K562 (cell line): ENCODE measurements around the gene TOM1L2. TPM values are rescaled to one million over a fixed set of nuclear protein-coding genes. Genes with fewer than 3 reads are reported as not detected.

Source experiments
- ATAC-seq: fragments of 200-7000 bp; cut with Tn5 transposase; 3 replicates; pipeline ENCODE4 v1.9.1; 2020; ENCODE audit warnings: moderate library complexity
- BruUV-seq: library from RNA; stranded (reverse); fragments of 400-500 nt; replicated peaks from 2 replicates; lab custom pipeline; 2021; lab: Mats Ljungman, UMichigan
- CTCF ChIA-PET: fragments of 300-600 bp; formaldehyde crosslinking; extraction: SDS; loops from one replicate; lab custom pipeline; 2021; ENCODE audit warnings: low intra/inter-chr PET ratio; lab: Yijun Ruan, JAX
- POLR2A ChIA-PET: fragments of 300-600, 350-650 bp; sonication (Branson Sonifier 250); formaldehyde crosslinking; extraction: SDS; loops from one replicate; lab custom pipeline; 2021; ENCODE audit warnings: antibody characterized with exemption, inconsistent platforms; lab: Yijun Ruan, JAX
- DNase-seq, 4 experiments: peaks; one replicate each; pipeline versions ENCODE4 v3.0.0 to v3.0.0-alpha.2; 2011 to 2018; ENCODE audit warnings: low spot score in 3 of 4, mixed read lengths in 3 of 4; ENCODE audit errors: extremely low read depth in 1 of 4
- FAIRE-seq: peaks from 2 replicates; lab custom pipeline; 2011; peaks lifted over from hg19 to GRCh38; lab: Jason Lieb, UNC
- H2AFZ ChIP-seq: 2 replicates; pipeline ENCODE4 v1.6.0; 2011; ENCODE audit warnings: low read depth, low read length, control low read depth, inconsistent platforms
- H3K27ac ChIP-seq: fragments of 200-600 bp; 3 replicates; pipeline ENCODE4 v1.8.0; 2011; ENCODE audit warnings: low read depth, mild to moderate bottlenecking, control low read depth, inconsistent platforms, low read length, moderate library complexity, mixed read lengths; ENCODE audit errors: extremely low read depth
- H3K27me3 ChIP-seq, 2 experiments: fragments of 300-600 bp in 1 of 2; 2 replicates in 1 of 2; 3 replicates in 1 of 2; pipeline versions ENCODE4 v1.6.0 to v1.8.0; 2011; ENCODE audit warnings: inconsistent platforms in 2 of 2, low read length in 2 of 2, mild to moderate bottlenecking in 1 of 2, mixed read lengths in 1 of 2, moderate library complexity in 1 of 2; ENCODE audit not compliant: control insufficient read depth in 2 of 2, insufficient read depth in 2 of 2
- H3K36me3 ChIP-seq: fragments of 300-600 bp; 3 replicates; pipeline ENCODE4 v1.8.0; 2011; ENCODE audit warnings: mild to moderate bottlenecking, low read length, inconsistent platforms; ENCODE audit not compliant: control insufficient read depth, insufficient read depth
- H3K4me1 ChIP-seq, 2 experiments: fragments of 200-600 bp in 1 of 2; replicated peaks in 1 of 2; 2 replicates in 1 of 2; 3 replicates in 1 of 2; pipeline versions ENCODE4 v1.5.1 to v1.8.0; 2011; ENCODE audit warnings: inconsistent platforms in 2 of 2, low read length in 2 of 2, mild to moderate bottlenecking in 1 of 2, mixed read lengths in 1 of 2, moderate library complexity in 1 of 2; ENCODE audit not compliant: control insufficient read depth in 2 of 2, insufficient read depth in 2 of 2
- H3K4me2 ChIP-seq: 2 replicates; pipeline ENCODE4 v1.6.1; 2011; ENCODE audit warnings: low read length, control low read depth, inconsistent platforms, mixed read lengths; ENCODE audit not compliant: insufficient read depth
- H3K4me3 ChIP-seq: fragments of 200-600 bp; sonication (generic), shearing (Covaris generic); 2 replicates; pipeline ENCODE4 v1.5.1; 2016; ENCODE audit warnings: control low read depth, inconsistent platforms
- H3K79me2 ChIP-seq: fragments of 200-600 bp; 3 replicates; pipeline ENCODE4 v1.8.0; 2011; ENCODE audit warnings: low read length, inconsistent platforms; ENCODE audit not compliant: control insufficient read depth, insufficient read depth
- H3K9ac ChIP-seq, 2 experiments: 2 replicates each; pipeline versions ENCODE4 v1.6.0 to v1.6.1; 2011; ENCODE audit warnings: low read depth in 2 of 2, low read length in 2 of 2, control low read depth in 1 of 2, inconsistent platforms in 1 of 2, mild to moderate bottlenecking in 1 of 2, mixed read lengths in 1 of 2; ENCODE audit not compliant: insufficient read depth in 1 of 2
- H3K9me1 ChIP-seq: one replicate; pipeline ENCODE4 v1.6.0; 2011; ENCODE audit warnings: inconsistent platforms, mild to moderate bottlenecking, low read length, moderate library complexity; ENCODE audit not compliant: control insufficient read depth, insufficient read depth
- H3K9me3 ChIP-seq: replicated peaks from 2 replicates; pipeline ENCODE4 v1.5.1; 2011; ENCODE audit warnings: low read depth, low read length, inconsistent platforms; ENCODE audit not compliant: control insufficient read depth, insufficient read depth
- H4K20me1 ChIP-seq: replicated peaks from 2 replicates; pipeline ENCODE4 v1.6.1; 2011; ENCODE audit warnings: low read length, inconsistent platforms, mixed read lengths; ENCODE audit not compliant: control insufficient read depth, insufficient read depth
- BHLHE40 ChIP-seq: IDR thresholded peaks from 2 replicates; pipeline ENCODE4 v1.6.1; 2011; ENCODE audit warnings: low read length, improper control_type of control experiment
- DMBX1 ChIP-seq: fragments of 250-450 bp; sonication (Bioruptor Pico); IDR thresholded peaks from 2 replicates; pipeline ENCODE4 v1.8.0; 2022; ENCODE audit warnings: inconsistent platforms, mild to moderate bottlenecking, moderate library complexity, borderline replicate concordance
- EGR1 ChIP-seq: fragments of 450-650 bp; conservative IDR thresholded peaks from 2 replicates; pipeline ENCODE4 v1.6.1; 2017; ENCODE audit warnings: mild to moderate bottlenecking
- HEY1 ChIP-seq: fragments of 250-450 bp; sonication (Bioruptor Pico); IDR thresholded peaks from 2 replicates; pipeline ENCODE4 v1.5.0; 2020; ENCODE audit warnings: mild to moderate bottlenecking, moderate library complexity, borderline replicate concordance
- KAT7 ChIP-seq: sonication (generic); formaldehyde crosslinking; IDR thresholded peaks from 2 replicates; pipeline ENCODE4 v1.8.0; 2022; ENCODE audit warnings: missing genetic modification reagents, mild to moderate bottlenecking, borderline replicate concordance
- NFIC ChIP-seq: fragments of 450-650 bp; IDR thresholded peaks from 2 replicates; pipeline ENCODE4 v1.6.1; 2017; ENCODE audit warnings: mild to moderate bottlenecking, inconsistent platforms
- PHF21A ChIP-seq: fragments of 450-650 bp; IDR thresholded peaks from 2 replicates; pipeline ENCODE4 v1.6.1; 2017; ENCODE audit warnings: low read depth, borderline replicate concordance
- PML ChIP-seq: IDR thresholded peaks from 2 replicates; pipeline ENCODE4 v1.6.1; 2012; ENCODE audit warnings: low read length, inconsistent platforms
- POLR2A ChIP-seq: fragments of 450-650 bp; conservative IDR thresholded peaks from 2 replicates; pipeline ENCODE4 v1.6.1; 2016
- TAF15 ChIP-seq: fragments of 200-400 bp; formaldehyde crosslinking; IDR thresholded peaks from 2 replicates; pipeline ENCODE4 v1.6.1; 2017; ENCODE audit warnings: mild to moderate bottlenecking, low read depth, low read length, moderate library complexity
- ZNF232 ChIP-seq: sonication (generic); formaldehyde crosslinking; IDR thresholded peaks from 2 replicates; pipeline ENCODE4 v1.8.0; 2022; ENCODE audit warnings: mild to moderate bottlenecking, missing genetic modification reagents
- ZNF354B ChIP-seq: fragments of 250-450 bp; sonication (Bioruptor Pico); IDR thresholded peaks from 2 replicates; pipeline ENCODE4 v1.4.0; 2020
- WGBS: fragments of 100-300 bp; shearing (Covaris generic); methylation state at CpG from one replicate; pipeline ENCODE4 v1.1.6; 2016; ENCODE audit warnings: low coverage, mixed read lengths; ENCODE audit not compliant: insufficient coverage; ENCODE audit errors: missing lambda C conversion rate; 5-methylcytosine and 5-hydroxymethylcytosine counted together
- in situ Hi-C: fragments of 300-500 bp; cut with MboI; formaldehyde crosslinking; loops from 4 replicates; pipeline ENCODE4 v1.15.0; 2018; ENCODE audit warnings: inconsistent platforms, mixed read lengths
- intact Hi-C: fragments of 100-400 bp; cut with micrococcal nuclease; formaldehyde crosslinking; loops from 2 replicates; pipeline ENCODE4 v1.14.2; 2022
- polyA plus RNA-seq, 8 experiments: library from polyadenylated mRNA; depleted of rRNA in 4 of 8; stranded (reverse) in 5 of 8; unstranded in 3 of 8; fragments of >200 nt; fragmentation: Nextera tagmentation in 2 of 8; fragmentation: Illumina TruSeq in 1 of 8; extraction: Ambion mirVana in 2 of 8; extraction: Trizol in 1 of 8; gene quantifications; 2 replicates each; pipeline versions ENCODE4 v1.2.1 to v1.2.3, GENCODE V29; 2011 to 2014; ENCODE audit warnings: inconsistent platforms in 1 of 8, missing spikeins in 1 of 8
- total RNA-seq, 7 experiments: library from RNA; depleted of rRNA in 6 of 7; stranded (reverse); fragments of >200 nt in 6 of 7; fragmentation: Illumina TruSeq in 2 of 7; extraction: Trizol in 2 of 7; gene quantifications; 2 replicates each; pipeline versions ENCODE4 v1.2.1 to v1.2.3, GENCODE V29; 2011 to 2021; ENCODE audit warnings: low replicate concordance in 1 of 7
- TF ChIP-seq, protein P1 (sequence below), 2 experiments: fragments of 450-650 bp; formaldehyde crosslinking in 1 of 2; IDR thresholded peaks; 2 replicates each; pipeline versions ENCODE4 v1.4.0 to v1.6.1; 2014 to 2020; ENCODE audit warnings: mild to moderate bottlenecking in 2 of 2, borderline replicate concordance in 1 of 2, low read depth in 1 of 2
- TF ChIP-seq, protein P2 (sequence below): sonication (generic); formaldehyde crosslinking; IDR thresholded peaks from 2 replicates; pipeline ENCODE4 v1.8.0; 2023; ENCODE audit warnings: mild to moderate bottlenecking, missing genetic modification reagents

The TOM1L2 gene
- total and polyA plus RNA-seq, 9 of the 15 experiments (the other 6 are each of a cell fraction or from before 2014, with no cell fraction given) = 0.07 to 6.0 (median 2.5) TPM

DNA sequence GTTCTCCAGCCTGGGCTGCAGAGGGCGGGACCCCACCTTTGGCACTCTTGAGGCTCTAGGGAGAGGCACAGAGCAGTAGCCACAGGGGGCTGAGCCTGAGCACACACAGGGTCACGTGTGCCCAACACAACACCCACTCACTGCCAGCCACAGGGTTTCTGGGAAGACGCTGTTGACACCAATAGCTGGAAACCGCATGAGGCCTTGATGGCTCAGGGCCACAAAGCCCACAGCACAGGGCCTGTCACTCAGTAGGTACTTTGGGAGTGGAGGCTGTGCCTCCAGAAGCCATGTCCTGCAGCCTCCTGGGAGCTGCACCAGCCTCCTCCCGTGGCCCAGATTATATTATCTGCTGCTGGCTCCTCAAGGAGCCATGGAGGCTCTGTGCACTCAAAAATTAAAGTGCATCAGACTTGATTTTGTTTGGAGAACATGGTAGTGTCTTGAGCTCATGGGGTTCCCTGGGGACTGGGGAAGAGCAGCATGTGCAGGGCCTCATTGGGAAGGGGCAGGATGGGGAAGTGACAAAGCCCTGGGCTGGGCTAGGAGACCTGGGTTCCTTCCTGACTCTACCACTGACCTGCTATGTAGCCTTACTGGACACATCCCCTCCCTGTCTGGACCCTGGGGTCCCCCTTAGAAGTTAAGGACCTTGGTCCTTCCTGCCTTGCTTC, 122.9 kb downstream of the TOM1L2 start:
- H3K4me3 ChIP-seq = no peak overlapping the region
- H3K79me2 ChIP-seq = no peaks in the 10 kb centered on the region
- H3K36me3 ChIP-seq = no peaks in the 10 kb centered on the region
- no peaks in the 10 kb centered on the region for H4K20me1 ChIP-seq
- BruUV-seq = no TSS peak
- no peaks in the 10 kb centered on the region for H3K9me3 ChIP-seq
- H3K27me3 ChIP-seq = no peaks in the 10 kb centered on the region
- intact Hi-C loops (no loop called here), in situ Hi-C loops (no loop called here)
- no peaks in the 10 kb centered on the region for H3K9me1 ChIP-seq
- WGBS = 30% methylated on average over 2 of the region's 5 CpGs
- peaks cover 40 to 71% of the 10 kb centered on the region in 2 experiments for H3K4me1 ChIP-seq
- DNase-seq (peak; percentile 48 to 74 (median 52)), FAIRE-seq (peak; percentile 80), ATAC-seq (peak; percentile 48)
- peak overlapping the region; percentile 84 for H2AFZ ChIP-seq
- H3K9ac ChIP-seq = peak overlapping the region; percentile 64 to 76
- peak overlapping the region; percentile 94 for H3K27ac ChIP-seq
- ChIA-PET CTCF (no interaction called here), POLR2A (interaction anchor here (0.7 to 5.7 kb wide), 4 partner anchors 9 to 172 kb away, joined by 3 to 39 read pairs (median 9); partner anchors contain the start of gene SREBF1)
- H3K4me2 ChIP-seq = peak overlapping the region; percentile 44; the same call in 1 of the 2 replicates
- TF ChIP-seq, protein P1, sequence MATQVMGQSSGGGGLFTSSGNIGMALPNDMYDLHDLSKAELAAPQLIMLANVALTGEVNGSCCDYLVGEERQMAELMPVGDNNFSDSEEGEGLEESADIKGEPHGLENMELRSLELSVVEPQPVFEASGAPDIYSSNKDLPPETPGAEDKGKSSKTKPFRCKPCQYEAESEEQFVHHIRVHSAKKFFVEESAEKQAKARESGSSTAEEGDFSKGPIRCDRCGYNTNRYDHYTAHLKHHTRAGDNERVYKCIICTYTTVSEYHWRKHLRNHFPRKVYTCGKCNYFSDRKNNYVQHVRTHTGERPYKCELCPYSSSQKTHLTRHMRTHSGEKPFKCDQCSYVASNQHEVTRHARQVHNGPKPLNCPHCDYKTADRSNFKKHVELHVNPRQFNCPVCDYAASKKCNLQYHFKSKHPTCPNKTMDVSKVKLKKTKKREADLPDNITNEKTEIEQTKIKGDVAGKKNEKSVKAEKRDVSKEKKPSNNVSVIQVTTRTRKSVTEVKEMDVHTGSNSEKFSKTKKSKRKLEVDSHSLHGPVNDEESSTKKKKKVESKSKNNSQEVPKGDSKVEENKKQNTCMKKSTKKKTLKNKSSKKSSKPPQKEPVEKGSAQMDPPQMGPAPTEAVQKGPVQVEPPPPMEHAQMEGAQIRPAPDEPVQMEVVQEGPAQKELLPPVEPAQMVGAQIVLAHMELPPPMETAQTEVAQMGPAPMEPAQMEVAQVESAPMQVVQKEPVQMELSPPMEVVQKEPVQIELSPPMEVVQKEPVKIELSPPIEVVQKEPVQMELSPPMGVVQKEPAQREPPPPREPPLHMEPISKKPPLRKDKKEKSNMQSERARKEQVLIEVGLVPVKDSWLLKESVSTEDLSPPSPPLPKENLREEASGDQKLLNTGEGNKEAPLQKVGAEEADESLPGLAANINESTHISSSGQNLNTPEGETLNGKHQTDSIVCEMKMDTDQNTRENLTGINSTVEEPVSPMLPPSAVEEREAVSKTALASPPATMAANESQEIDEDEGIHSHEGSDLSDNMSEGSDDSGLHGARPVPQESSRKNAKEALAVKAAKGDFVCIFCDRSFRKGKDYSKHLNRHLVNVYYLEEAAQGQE (IDR thresholded peaks at IDR 0.05; ENCODE audit: borderline replicate concordance) = 0 out of 2 replicates have a peak, but pooled peaks have one; percentile 4
- TF ChIP-seq, protein P1 (CRISPR knock-in tag; IDR thresholded peaks at IDR 0.05; ENCODE audit: low read depth) = no peak
- TF ChIP-seq POLR2A (no peak), NFIC (peak; percentile 29; the same call in 1 of the 2 replicates), DMBX1 (CRISPR knock-in tag) (peak; percentile 24; the same call in 1 of the 2 replicates), HEY1 (no peak), TAF15 (no peak), ZNF232 (CRISPR knock-in tag) (no peak), PHF21A (no peak), KAT7 (CRISPR knock-in tag) (no peak), ZNF354B (CRISPR knock-in tag) (no peak), BHLHE40 (peak; percentile 80), EGR1 (peak; percentile 85), PML (no peak)
- TF ChIP-seq, protein P2, sequence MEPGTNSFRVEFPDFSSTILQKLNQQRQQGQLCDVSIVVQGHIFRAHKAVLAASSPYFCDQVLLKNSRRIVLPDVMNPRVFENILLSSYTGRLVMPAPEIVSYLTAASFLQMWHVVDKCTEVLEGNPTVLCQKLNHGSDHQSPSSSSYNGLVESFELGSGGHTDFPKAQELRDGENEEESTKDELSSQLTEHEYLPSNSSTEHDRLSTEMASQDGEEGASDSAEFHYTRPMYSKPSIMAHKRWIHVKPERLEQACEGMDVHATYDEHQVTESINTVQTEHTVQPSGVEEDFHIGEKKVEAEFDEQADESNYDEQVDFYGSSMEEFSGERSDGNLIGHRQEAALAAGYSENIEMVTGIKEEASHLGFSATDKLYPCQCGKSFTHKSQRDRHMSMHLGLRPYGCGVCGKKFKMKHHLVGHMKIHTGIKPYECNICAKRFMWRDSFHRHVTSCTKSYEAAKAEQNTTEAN (CRISPR knock-in tag) = no peak
